OCI-LY3 (cell line): ENCODE data around the gene CTDSPL2.

Source experiments
- EZH2phosphoT487 ChIP-seq: fragments of 200-600 bp; shearing (Covaris generic); IDR thresholded peaks from 2 replicates; pipeline ENCODE4 v1.6.1; 2018; ENCODE audit warnings: antibody characterized with exemption, mixed run types, low read depth
- TF ChIP-seq, protein P1 (sequence below): fragments of 200-600, 300-600 bp; sonication (generic); IDR thresholded peaks from 2 replicates; pipeline ENCODE4 v1.5.1; 2014; ENCODE audit warnings: antibody characterized with exemption, low read length, low read depth

GRCh38 chr15:44458429-44458828 lies 31.0 kb downstream of the CTDSPL2 start:
- TF ChIP-seq, protein P1, sequence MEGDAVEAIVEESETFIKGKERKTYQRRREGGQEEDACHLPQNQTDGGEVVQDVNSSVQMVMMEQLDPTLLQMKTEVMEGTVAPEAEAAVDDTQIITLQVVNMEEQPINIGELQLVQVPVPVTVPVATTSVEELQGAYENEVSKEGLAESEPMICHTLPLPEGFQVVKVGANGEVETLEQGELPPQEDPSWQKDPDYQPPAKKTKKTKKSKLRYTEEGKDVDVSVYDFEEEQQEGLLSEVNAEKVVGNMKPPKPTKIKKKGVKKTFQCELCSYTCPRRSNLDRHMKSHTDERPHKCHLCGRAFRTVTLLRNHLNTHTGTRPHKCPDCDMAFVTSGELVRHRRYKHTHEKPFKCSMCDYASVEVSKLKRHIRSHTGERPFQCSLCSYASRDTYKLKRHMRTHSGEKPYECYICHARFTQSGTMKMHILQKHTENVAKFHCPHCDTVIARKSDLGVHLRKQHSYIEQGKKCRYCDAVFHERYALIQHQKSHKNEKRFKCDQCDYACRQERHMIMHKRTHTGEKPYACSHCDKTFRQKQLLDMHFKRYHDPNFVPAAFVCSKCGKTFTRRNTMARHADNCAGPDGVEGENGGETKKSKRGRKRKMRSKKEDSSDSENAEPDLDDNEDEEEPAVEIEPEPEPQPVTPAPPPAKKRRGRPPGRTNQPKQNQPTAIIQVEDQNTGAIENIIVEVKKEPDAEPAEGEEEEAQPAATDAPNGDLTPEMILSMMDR: no peak
- no peak for TF ChIP-seq EZH2phosphoT487
